Measurements from ENCODE around the gene RTP2.
A peak's percentile ranks its signal among the peaks of the same experiment; 100 is the strongest.

Gene RTP2, protein sequence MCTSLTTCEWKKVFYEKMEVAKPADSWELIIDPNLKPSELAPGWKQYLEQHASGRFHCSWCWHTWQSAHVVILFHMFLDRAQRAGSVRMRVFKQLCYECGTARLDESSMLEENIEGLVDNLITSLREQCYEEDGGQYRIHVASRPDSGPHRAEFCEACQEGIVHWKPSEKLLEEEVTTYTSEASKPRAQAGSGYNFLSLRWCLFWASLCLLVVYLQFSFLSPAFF

GRCh38 chr3:187702507-187703033 is at the start of gene RTP2:
Gene RTP2 (minus strand): TSS chr3:187702557. CDS start chr3:187702128, 429 bp downstream.
- FAIRE-seq, result no peak

DNA sequence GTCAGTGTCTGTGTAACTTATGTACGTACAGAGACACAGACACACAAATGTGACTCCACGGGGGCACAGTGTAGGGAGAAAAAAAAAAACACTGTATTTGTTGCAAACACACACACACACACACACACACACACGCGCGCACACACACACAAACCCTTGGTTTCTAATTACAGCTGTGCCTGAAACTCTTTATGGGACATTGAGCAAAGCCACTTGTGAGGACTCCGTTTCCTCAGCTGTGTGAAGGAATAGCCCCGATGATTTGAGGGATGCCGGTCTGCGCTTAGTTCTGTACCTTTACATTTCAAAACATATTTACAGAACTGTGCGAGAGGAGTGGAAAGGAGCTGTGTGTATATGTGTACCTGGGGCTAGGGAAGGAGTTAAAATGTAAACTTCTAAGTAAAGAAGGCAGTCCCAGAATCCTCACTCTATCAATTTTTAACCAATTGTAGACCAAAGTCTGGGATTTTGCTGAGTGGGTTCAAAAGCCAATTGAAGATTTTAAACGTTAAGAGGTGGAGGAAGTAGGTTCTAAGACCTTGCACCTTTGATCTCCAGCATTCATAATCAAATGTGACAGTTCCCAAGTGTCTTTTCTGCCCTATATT is 48.3 kb upstream of the RTP2 start:
- FAIRE-seq, result no peak

DNA sequence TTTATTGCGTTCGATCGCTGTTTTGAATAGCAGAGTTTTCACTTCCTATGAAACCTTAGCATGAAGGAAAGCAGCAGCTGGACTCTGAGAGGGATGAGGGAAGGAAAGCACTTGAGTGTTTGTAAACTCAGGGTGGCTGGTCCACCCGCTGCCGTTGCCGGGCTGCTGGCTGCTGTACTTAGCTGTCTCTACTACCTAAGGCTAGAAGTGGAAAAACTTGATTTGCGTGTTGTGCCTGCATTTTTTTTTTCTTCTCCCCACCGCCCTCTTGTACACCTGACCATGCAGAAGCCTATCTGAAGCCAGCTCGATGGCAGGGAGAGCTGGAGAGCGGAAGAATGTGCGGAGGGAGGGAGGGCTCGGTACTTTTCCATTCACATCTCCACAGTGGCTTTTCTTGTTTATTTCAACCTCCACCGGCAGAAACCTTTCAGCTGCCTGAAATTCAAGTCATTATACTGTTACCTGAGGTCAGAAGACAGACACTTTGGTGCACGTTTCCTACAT is 47.7 kb upstream of the RTP2 start:
- no peak for FAIRE-seq

DNA sequence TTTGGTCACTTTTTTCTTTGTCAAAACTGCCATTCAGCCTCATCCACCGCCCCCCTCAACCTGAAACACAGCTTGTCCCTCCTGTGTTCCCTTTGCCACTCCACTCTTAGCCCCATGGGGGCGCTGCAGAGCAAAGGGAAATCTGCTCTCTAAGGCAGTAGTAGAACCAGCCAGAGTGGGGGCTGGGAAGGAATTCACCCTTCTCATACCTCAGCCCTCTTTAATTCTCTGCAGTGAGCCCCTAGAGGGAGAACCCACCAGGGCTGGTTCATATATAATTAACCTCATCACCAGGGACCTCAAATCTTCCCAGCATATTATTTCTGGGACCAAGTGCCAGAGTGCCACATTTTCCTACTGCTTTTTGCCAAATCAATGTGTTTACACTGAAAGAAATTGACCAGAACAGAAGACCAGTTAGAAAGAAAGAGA is 45.7 kb upstream of the RTP2 start:
- no peak for FAIRE-seq

- no peak for FAIRE-seq
Observed at GRCh38 chr3:187747506-187747905, 45.1 kb upstream of the RTP2 start.

GRCh38 chr3:187746442-187747281 is 44.3 kb upstream of the RTP2 start:
- FAIRE-seq, result no peak

- no peak for FAIRE-seq
Observed at GRCh38 chr3:187746059-187746441, 43.7 kb upstream of the RTP2 start.

DNA sequence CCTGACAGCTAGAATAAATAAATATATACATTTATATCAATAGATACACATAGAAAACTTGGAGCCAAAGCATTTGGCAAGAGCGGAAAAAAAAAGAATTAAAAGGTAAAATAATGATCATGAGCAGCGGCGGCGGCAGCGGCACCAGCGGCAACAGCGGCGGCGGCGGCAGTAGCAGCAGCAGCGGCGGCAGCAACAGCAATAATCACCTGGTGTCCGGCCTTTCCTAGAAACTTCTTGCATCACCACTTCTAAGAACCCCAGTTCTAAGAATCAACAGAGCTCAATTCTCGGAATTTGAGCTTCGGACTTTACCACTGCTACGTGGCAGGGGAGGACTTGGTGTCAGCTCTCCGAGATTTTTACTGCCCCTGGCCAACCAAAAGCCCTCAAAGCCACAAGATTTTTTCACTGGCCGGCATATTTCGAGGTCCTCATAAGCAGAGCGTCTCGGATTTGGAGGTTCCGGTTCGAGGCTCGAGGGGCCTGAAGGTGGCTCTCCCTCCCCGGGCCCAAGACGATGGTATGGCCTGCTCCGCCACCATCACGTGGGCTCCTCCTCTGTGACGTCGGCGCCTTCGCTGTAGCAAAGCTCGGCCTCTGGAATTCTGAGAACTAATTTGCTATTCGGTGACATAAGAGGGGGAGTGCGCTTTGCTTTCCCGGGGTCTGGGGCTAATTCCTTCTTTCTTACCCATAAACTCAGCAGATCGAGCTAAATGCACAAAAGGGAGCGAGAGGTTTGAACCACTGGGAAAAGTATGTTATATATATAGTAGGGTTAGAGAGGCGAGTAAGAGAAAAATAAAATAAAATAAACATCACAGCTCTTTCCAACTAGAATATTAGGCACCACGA is 43.1 kb upstream of the RTP2 start, which contains the start of gene BCL6:
BCL6 (minus strand) TSS at position 268 of the 858 bp plus-strand sequence. CDS start 11,775 bp downstream, outside the sequence.
- peak; percentile 19 for FAIRE-seq

DNA sequence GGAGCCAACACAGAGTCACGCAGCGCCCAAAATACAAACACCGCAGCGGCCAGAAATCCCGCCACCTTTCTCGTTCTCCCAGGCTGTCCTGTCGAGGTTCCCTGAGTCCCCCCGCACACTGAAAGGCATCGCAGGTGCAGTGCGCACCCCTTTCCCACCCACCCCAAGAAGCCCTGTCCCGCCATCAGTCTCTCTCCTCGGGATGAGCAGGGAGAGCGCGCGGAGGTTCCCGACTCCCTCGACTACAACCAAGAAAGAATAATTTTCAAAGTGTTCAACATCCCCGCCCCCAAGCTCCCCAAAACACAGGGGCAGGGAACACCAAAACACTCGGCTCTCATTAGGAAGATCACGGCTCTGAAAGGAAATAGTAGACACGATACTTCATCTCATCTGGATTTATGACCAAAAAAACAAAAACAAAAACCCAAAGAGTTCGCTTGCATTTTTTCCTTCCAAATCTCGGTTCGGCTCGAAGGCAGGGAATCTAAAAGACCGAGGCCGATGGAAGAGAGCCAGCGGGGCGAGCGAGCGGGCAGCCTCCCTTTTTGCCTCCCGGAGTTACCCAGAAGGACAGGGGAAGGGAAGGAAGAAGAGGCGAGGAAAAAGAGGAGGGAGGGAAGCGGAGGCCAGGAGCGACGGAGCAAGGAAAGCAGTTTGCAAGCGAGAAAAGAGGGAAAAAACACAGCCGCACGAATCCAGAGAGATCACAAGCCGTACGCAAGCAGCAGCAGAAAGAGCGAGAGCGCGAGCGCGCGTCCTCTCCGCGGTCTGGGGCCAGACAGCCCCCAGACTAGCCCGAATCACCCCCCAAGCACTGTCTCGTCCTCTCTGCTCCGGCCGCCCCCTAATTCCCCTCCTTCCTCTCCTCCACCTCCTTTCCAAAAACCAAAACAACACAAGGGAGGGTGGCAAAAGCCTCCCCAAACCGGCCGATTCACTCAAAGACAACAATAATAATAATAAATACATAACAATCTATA is 42.1 kb upstream of the RTP2 start:
- FAIRE-seq, result no peak

DNA sequence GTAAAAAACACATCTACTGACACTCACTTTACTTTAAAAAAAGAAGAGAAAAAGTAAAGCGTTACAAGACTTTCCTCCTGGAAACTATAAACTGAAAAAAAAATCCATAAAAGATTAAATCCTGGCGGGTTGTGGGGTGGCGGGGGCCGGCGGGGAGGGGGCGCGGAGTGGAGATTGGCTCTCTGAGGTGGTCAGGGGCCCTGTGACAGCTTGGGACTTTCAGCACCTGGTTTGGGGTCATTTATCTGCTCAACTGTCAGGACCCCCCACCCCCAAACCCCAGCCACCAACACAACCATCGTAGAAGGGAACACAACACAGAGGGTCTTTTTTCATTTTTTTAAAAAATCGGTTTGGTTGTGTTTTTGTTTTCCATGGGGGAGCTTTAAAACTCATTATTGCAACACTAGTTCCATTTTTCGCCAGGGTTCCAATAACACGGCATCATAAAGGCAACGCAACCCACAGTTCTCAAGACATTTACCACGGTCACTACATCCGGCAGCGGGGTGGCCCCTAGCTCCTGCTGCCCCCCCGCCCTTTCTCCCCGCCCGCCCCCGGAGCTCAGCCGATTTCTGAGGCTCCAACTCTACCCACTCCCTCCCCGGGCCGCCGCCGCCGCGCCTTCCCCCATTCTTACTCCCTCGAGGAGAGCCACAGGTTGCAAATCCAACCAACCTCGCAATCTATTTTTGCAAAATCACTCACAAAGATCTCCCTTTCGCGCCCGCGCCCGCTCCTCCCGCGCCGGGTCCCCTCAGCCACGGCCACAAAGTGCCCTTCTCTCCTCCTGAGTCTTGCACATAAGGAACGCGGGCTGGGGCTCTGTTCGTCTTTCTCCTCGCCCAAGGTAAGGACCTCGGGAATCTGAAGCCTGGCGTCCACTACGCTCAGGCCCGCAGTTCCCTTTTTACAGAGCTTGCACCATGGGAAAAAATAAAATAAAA is 41.1 kb upstream of the RTP2 start:
- no peak for FAIRE-seq

DNA sequence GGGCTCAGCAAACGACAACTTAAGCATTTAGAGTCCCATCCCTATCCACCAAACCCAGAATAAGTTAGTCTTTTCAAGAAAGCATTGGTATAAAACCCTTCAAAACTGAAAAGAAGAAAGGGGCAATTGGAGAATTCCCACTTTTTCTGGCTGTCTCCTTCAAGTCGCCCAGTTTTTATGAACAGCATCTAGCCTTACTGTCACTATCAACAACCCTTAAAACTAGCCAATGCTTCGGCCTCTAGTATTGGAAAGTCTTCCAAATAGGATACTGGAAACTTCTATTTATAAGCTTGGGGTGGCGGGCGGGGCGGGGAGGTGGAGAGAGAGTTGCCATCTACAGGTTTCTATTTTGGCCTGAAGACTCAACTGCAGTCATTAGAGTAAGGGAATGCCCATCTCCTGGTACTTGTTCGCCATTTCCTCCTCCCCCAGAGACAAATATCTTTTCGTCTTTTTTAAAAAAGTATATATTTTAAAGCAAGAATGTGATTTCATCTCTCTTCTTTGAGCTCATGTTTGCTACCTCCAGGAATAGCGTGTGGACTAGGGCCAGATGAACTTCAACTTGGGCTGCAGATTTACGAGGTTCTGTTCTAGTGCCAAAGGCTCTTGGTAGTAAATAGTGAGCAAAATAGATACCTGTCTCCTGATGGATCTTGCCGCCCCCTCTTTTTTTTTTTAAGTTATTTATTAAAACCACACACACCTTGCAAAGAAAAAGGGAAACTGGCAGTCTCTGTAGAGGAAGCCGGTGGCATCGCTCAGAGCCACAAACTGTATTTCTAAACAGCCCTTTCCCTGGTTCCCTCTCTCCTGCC is 40.2 kb upstream of the RTP2 start:
- no peak for FAIRE-seq

GRCh38 chr3:187741403-187742350 is 39.3 kb upstream of the RTP2 start:
- FAIRE-seq, result peak; percentile 23

GRCh38 chr3:187740421-187741399 is 38.4 kb upstream of the RTP2 start:
- no peak for FAIRE-seq

GRCh38 chr3:187739561-187740332 is 37.4 kb upstream of the RTP2 start:
- FAIRE-seq, result no peak

GRCh38 chr3:187739094-187739560 is 36.8 kb upstream of the RTP2 start:
- no peak for FAIRE-seq

Measured in TTC549 (cell line).